AG04449 (cell line): ENCODE results near the gene KIDINS220.
A peak's percentile ranks its signal among the peaks of the same experiment; 100 is the strongest.

Source experiments
- CTCF ChIA-PET: fragments of 350-600 bp; formaldehyde crosslinking; extraction: SDS; loops from one replicate; lab custom pipeline; 2021; ENCODE audit warnings: antibody characterized with exemption; lab: Yijun Ruan, JAX
- POLR2A ChIA-PET: fragments of 400-600, 350-600 bp; formaldehyde crosslinking; extraction: SDS; loops from one replicate; lab custom pipeline; 2020; ENCODE audit warnings: antibody characterized with exemption, inconsistent platforms; lab: Yijun Ruan, JAX
- DNase-seq: peaks from one replicate; pipeline ENCODE4 v3.0.0-alpha.2; 2010; ENCODE audit warnings: low read depth, low spot score
- H3K4me3 ChIP-seq: 2 replicates; pipeline ENCODE4 v1.5.1; 2011; ENCODE audit warnings: low read depth, mild to moderate bottlenecking, control low read depth, low read length
- CTCF ChIP-seq: IDR thresholded peaks from one replicate; pipeline ENCODE4 v1.5.1; 2011; ENCODE audit warnings: mild to moderate bottlenecking, moderate library complexity, low read length, control low read depth, inconsistent platforms; ENCODE audit not compliant: insufficient read depth; ENCODE audit errors: missing control alignments

Gene KIDINS220

GRCh38 chr2:8720741-8721140 lies 116.7 kb downstream of the KIDINS220 start:
- ChIA-PET POLR2A (no interaction called here), CTCF (interaction anchor here (1.4 kb wide), 1 partner anchor 34 kb away, joined by 3 read pairs; no protein-coding TSS in a partner anchor)
- TF ChIP-seq CTCF, result no peak
- no peak for DNase-seq
- no peak overlapping the region for H3K4me3 ChIP-seq

GRCh38 chr2:8719528-8719927 lies 117.9 kb downstream of the KIDINS220 start:
- CTCF ChIA-PET, result interaction anchor here (1.4 to 1.6 kb wide), 2 partner anchors 9 to 33 kb away, joined by 3 read pairs; no protein-coding TSS in a partner anchor
- no peak for TF ChIP-seq CTCF
- POLR2A ChIA-PET, result no interaction called here
- peak; percentile 19 for DNase-seq
- H3K4me3 ChIP-seq, result no peak overlapping the region

- ChIA-PET CTCF (no interaction called here), POLR2A (interaction anchor here (1.4 kb wide), 1 partner anchor 33 kb away, joined by 5 read pairs; the partner anchor contains the start of gene ID2)
- H3K4me3 ChIP-seq, result no peak overlapping the region
- TF ChIP-seq CTCF, result no peak
- DNase-seq, result no peak
These were observed 122.4 kb downstream of the KIDINS220 start for GRCh38 chr2:8714971-8715370.

- H3K4me3 ChIP-seq, result no peak overlapping the region
- no peak for TF ChIP-seq CTCF
- DNase-seq, result no peak
- ChIA-PET CTCF (no interaction called here), POLR2A (interaction anchor here (1.4 kb wide), 1 partner anchor 32 kb away, joined by 5 read pairs; the partner anchor contains the start of gene ID2)
These were observed 123.1 kb downstream of the KIDINS220 start for GRCh38 chr2:8714283-8714682.

GRCh38 chr2:8710951-8711350 lies 126.5 kb downstream of the KIDINS220 start:
- CTCF ChIA-PET, result interaction anchor here (0.6 to 1.6 kb wide), 3 partner anchors 8 to 1284 kb away, joined by 3 read pairs; no protein-coding TSS in a partner anchor
- TF ChIP-seq CTCF, result no peak
- H3K4me3 ChIP-seq, result no peak overlapping the region
- POLR2A ChIA-PET, result no interaction called here
- DNase-seq, result no peak

- ChIA-PET CTCF (interaction anchor here (1.6 kb wide), 1 partner anchor 10 kb away, joined by 3 read pairs; no protein-coding TSS in a partner anchor), POLR2A (no interaction called here)
- TF ChIP-seq CTCF, result no peak
- DNase-seq, result no peak
- H3K4me3 ChIP-seq, result no peak overlapping the region
These were observed 127.8 kb downstream of the KIDINS220 start for GRCh38 chr2:8709611-8710010.
